Skeletal muscle cell (primary cell): ENCODE data around the gene TSPAN14.
"Not testable (repeated sequence)": the region's sequence is repeated elsewhere in the genome, so short reads cannot be mapped to it uniquely, and the experiment has no call there.

Experiments
- DNase-seq: peaks from one replicate; pipeline ENCODE4 v3.0.0-alpha.2; 2010; ENCODE audit warnings: low read depth
- H3K4me3 ChIP-seq: 2 replicates; pipeline ENCODE4 v1.5.1; 2011; ENCODE audit warnings: low read depth, mild to moderate bottlenecking, control low read depth, low read length, moderate library complexity

Gene TSPAN14

GRCh38 chr10:80453842-80454512 is at the start of gene TSPAN14:
TSPAN14 (plus strand) TSS chr10:80454310; CDS start chr10:80489234, 34,924 bp downstream.
- DNase-seq = no peak
- peak within 1 kb of the TSS; percentile 82 for H3K4me3 ChIP-seq

GRCh38 chr10:80405035-80405434 is 49.1 kb upstream of the TSPAN14 start:
- H3K4me3 ChIP-seq = no peak overlapping the region
- DNase-seq = no peak

- peak; percentile 34 for DNase-seq
- no peak overlapping the region for H3K4me3 ChIP-seq
Measured at GRCh38 chr10:80405626-80406025, 48.5 kb upstream of the TSPAN14 start.

GRCh38 chr10:80406204-80406603 is 47.9 kb upstream of the TSPAN14 start:
- DNase-seq = no peak
- H3K4me3 ChIP-seq = no peak overlapping the region

GRCh38 chr10:80407812-80408241 is 46.3 kb upstream of the TSPAN14 start:
- no peak for DNase-seq
- peak overlapping the region; percentile 65 for H3K4me3 ChIP-seq

GRCh38 chr10:80408242-80409101 is 45.6 kb upstream of the TSPAN14 start, which contains the start of gene PRXL2A:
PRXL2A (plus strand) TSS chr10:80408551; CDS start chr10:80420468, 11,917 bp downstream.
- no peak for DNase-seq
- H3K4me3 ChIP-seq = peak within 1 kb of the TSS; percentile 65

- no peak for DNase-seq
Measured at GRCh38 chr10:80409121-80409520, 45.0 kb upstream of the TSPAN14 start.

GRCh38 chr10:80410122-80410521 is 44.0 kb upstream of the TSPAN14 start:
- no peak overlapping the region for H3K4me3 ChIP-seq

More at GRCh38 chr10:80409121-80409520, 45.0 kb upstream of the TSPAN14 start:
- H3K4me3 ChIP-seq = peak overlapping the region; percentile 65

GRCh38 chr10:80410578-80411145 is 43.4 kb upstream of the TSPAN14 start:
- DNase-seq = no peak

More at GRCh38 chr10:80410122-80410521, 44.0 kb upstream of the TSPAN14 start:
- no peak for DNase-seq

GRCh38 chr10:80411267-80411668 is 42.8 kb upstream of the TSPAN14 start:
- DNase-seq = no peak
- no peak overlapping the region for H3K4me3 ChIP-seq

More at GRCh38 chr10:80410578-80411145, 43.4 kb upstream of the TSPAN14 start:
- no peak overlapping the region for H3K4me3 ChIP-seq

- H3K4me3 ChIP-seq = no peak overlapping the region
- DNase-seq = no peak
Measured at GRCh38 chr10:80411681-80412220, 42.4 kb upstream of the TSPAN14 start.

- no peak overlapping the region for H3K4me3 ChIP-seq
- no peak for DNase-seq
Measured at GRCh38 chr10:80412486-80412885, 41.6 kb upstream of the TSPAN14 start.

GRCh38 chr10:80413271-80413996 is 40.7 kb upstream of the TSPAN14 start:
- DNase-seq = peak; percentile 62

GRCh38 chr10:80414142-80414895 is 39.8 kb upstream of the TSPAN14 start:
- DNase-seq = no peak
- H3K4me3 ChIP-seq = no peak overlapping the region

More at GRCh38 chr10:80413271-80413996, 40.7 kb upstream of the TSPAN14 start:
- no peak overlapping the region for H3K4me3 ChIP-seq

GRCh38 chr10:80415734-80416478 is 38.2 kb upstream of the TSPAN14 start:
- no peak for DNase-seq
- no peak overlapping the region for H3K4me3 ChIP-seq

- H3K4me3 ChIP-seq = no peak overlapping the region
- DNase-seq = peak; percentile 78
Measured at GRCh38 chr10:80416479-80417098, 37.5 kb upstream of the TSPAN14 start.

GRCh38 chr10:80417256-80417655 is 36.9 kb upstream of the TSPAN14 start:
- H3K4me3 ChIP-seq, DNase-seq: not testable (repeated sequence)
